SKM-1 treated with dmso at 0.1 percent for 144 hours (cell line): ENCODE data around the gene TXNDC2.

Experiments
- DNase-seq: peaks from one replicate; lab custom pipeline; 2025; ENCODE audit not compliant: unreplicated experiment; lab: John Stamatoyannopoulos, UW

The TXNDC2 gene

DNA sequence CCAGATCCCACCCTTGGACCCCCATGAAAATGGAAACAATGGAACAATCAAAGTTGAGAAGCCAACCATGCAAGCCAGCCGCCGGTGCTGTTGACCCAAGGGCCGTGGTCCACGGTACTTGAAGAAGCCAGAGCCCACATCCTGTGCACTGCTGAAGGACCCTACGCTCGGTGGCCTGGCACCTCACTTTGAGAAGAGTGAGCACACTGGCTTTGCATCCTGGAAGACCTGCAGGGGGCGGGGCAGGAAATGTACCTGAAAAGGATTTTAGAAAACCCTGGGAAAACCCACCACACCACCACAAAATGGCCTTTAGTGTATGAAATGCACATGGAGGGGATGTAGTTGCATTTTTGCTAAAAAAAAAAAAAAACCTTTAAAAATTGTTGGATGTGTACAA is 26.5 kb upstream of the TXNDC2 start:
- no peak for DNase-seq

DNA sequence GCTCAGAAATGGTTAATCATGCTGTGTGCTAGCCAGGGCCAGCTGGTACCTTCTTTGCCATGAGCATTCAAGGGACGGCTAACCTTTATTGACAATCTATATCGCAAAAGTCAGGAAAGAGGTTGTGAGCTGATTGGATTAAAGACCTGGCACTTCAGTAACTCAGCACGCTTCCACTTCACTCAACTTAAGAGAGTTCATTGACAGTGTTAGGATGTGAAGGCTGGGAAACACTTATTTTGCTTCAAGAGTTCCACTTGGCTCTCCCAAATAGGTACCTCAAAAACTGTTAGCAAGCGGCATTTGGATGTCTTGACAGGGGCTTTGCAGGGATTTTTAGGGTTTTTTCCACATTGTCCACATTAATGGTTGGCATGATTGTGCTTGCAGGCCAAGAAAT is 25.1 kb upstream of the TXNDC2 start:
- DNase-seq, result no peak

DNA sequence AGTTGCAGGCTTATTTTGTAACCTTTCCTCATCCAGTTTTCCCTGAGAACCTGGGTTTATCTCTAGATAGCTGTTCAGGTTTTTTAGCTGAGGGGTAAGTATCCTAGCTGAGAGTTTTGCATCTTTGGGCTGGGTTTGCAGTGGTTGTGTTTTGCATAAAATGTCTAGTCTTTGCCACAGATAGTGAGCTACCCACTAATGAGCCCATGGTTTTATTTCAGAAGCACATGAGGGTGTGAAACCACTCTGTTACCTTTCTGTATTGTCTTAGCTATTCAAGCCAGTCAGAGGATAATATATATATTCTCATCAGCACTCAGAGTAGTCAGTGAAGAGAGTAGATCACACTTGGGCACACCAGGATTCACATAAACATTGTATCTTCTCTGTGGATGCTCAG is 24.6 kb upstream of the TXNDC2 start:
- no peak for DNase-seq

DNA sequence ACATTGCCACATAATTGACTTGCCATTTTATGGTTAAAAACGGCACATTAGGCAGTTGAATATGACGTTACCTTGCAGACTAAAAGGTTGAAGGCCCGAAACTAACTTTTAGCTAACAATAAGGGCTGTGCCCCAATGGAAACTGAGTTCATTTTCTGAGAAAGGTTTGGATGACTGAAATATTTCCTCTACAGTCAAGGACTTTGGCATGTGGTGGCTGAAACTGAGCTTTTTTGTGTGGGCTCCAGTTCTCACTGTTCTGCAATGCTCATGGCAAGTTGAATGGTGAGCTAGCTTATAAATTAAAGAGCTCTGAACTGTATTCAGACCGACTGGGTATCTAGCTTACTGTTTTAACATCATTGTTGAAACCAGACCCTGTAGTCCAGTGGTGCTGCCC is 23.8 kb upstream of the TXNDC2 start:
- DNase-seq, result no peak

DNA sequence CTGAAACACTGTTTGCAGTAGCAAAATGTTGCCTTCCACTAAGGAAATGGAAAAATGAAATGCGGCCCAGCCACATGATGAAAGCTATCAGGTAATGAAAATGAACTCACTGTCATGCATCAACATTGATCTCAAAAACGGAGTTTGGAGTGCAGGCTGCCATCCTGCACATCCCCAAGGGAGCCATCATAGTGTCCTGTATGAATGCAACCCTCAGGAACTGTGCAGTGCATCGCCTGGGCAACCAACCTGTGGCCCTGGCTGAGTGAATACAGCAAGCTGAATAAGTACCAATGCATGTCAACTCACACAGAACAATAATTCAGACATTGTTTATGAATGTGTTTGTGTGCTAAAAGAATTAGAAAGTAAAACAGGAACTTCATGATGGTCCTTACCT is 23.1 kb upstream of the TXNDC2 start:
- DNase-seq, result no peak

DNA sequence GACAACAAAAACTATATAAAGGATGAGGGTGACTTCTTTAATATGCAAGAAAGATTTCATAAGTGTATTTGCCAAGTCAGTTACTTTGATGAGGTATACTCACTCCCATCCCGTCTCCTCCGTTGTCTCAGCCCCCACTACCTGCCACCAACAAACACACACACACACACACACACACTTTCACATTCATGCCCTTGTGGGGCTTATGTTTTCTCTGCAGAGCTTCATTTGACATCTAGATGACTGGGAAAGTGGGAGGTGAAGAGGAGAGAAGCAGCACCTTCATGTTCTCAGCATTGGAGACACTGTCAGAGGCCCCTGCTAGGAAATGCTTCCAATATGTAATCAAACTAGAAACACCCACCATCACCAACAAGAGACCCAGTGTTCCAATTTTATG is 22.5 kb upstream of the TXNDC2 start:
- no peak for DNase-seq

DNA sequence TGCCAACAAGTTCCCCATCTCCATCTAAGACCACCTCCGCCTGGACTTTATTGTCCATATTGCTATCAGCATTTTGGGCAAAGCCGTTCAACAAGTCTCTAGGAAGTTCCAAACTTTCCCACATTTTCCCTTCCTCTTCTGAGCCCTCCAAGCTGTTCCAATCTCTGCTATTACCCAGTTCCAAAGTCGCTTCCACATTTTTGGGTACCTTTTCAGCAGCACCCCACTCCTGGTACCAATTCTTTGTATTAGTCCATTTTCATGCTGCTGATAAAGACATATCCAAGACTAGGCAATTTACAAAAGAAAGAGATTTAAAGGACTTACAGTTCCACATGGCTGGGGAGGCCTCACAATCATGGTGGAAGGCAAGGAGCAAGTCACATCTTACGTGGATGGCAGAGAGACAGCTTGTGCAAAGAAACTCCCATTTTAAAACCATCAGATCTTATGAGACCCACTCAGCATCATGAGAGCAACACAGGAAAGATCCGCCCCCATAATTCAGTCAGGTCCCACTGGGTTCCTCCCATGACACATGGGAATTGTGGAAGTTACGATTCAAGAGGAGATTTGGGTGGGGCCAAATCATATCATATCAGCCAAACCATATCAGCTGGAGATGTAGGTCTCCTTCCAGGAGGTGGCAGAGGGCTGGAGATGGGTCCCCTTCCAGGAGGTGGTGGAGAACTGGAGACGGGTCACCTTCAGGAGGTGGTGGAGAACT is 19.8 kb upstream of the TXNDC2 start:
- DNase-seq, result no peak

DNA sequence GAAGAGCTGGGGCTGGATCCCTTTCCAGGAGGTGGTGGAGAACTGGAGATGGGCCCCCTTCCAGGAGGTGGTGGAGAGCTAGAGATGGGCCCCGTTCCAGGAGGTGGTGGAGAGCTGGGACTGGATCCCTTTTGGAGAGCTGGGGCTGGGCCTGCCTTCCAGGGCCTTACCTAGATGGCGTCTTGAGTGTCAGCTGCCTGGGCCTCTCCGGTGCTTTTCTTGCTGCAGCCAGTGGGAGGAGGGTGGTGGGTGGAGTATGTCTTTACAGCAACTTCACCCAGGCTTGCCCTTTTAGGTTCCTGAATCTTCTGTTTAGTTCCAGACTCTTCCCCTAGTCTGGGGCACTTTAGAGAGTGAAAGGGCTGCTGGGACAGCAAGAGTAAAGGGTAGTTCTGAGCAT is 19.1 kb upstream of the TXNDC2 start:
- no peak for DNase-seq

DNA sequence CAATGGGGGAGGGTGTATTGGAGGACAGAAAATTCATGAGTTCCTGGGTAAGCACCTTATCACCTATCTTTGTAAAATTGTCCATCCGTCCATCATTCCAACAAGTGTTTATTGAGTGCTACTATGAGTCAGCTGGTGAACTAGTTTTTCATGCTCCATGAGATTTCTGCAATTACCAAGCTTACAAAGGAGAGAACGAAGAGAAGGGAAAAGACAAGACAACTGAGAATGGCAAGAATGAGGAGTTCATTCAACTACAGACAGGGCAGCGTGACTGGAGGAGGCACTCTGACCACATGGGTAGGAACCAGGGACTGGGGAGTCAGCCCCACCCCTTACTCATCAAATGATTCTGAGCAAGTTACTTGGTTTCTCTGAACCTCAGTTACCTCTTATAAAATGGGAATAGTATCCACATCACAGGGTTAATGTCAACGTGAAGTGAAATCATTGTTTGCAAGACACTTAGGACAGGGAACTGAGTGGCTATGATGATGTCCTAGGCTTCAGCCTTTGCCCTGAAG is 18.6 kb upstream of the TXNDC2 start:
- no peak for DNase-seq

DNA sequence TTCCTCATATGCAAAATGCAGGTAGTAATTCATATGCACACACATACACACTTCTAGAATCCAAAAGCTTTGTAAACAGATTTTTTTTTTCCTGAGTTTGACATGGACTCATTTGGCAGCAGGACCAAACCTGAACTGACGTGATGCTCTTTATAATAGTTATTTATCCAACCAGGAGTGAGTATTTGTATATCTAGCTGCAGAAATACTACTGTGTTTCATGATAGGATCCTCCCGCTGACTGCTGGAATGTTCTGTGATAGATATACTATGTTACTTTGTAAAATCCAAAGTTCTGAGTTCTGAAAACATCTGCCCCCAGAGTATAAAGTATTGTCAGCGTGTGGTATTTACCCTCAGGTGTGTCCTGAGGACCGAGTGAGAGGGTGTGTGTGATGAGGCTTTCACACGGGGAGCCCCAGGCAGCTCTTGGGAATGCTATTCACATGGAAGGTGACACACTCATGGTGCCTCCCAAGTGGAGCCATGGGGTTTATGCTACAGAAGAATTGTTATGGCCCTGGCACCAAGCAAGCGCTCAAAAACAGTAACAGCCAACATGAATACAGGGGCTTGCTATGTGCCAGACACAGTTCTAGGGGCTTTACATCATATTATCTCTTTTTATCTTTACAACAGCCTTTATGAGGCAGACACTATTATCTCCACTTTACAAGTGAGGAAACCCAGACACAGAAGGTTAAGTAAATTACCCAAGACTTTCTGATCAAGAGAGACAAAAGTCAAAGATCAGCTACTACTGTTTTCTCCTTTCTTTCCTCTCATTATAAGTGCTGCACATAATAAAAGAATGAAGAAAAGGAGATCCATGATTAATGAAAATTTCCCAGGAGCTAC is 16.7 kb upstream of the TXNDC2 start:
- no peak for DNase-seq

DNA sequence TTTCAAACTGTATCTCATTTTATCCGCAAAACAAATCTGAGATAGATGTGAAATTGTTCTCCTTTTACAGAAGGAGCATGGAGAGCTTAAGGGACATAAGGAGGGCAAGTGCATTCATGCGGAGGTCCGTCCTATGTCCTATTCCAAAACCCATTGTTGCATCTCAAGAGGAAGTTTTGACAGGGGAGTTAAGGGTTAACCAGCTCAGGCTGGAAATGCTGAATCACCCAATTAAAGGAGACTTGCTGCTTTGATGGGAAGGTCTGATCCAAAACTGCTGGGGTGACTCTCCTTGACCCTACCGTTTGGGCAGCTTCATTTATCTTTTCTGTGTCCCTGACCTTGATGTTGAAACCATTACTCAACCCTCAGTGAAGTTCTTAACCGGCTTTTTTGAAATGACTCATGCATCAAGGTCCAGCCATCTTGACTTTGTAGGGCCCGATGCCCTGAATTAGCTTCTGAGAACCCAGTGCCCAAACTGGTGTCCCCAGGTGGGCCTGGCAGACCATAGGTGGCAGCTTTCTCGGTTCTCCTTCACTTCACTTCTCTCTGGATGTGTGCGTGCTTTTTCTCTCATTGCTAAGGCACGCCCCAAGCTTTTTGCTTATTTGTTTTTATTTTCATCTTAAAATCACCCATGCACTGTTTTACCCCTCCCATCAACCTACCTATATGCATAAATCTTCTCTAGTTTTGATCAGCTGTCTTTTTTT is 15.9 kb upstream of the TXNDC2 start:
- DNase-seq, result peak; percentile 89

DNA sequence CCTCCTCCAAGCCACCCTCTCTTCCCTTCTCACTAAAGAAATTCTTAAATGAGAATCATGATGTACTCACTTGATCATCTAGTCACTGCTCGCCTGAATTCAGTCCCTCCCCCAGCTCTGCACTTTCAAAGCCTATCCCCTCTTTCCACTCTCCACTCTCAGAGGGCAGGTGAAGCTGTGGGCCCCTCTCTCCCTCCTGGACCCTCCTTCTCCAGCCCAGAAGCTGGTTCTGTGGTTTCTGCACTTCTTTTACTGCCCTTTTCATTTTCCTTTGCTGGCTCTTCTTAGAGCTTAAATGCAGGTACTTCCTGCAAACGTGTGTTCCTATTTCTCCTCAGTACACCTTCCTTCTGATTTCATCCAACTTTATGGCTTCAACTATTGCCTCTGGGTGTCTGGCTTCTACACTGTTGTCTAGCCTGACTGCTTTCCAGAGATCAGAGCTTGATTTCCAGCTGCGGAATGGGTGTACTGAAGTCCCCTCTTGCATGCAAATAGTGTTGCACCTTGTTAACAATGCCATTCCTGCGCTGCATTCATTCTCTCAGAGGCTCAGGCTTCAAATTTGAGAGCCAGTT is 15.3 kb upstream of the TXNDC2 start:
- no peak for DNase-seq

DNA sequence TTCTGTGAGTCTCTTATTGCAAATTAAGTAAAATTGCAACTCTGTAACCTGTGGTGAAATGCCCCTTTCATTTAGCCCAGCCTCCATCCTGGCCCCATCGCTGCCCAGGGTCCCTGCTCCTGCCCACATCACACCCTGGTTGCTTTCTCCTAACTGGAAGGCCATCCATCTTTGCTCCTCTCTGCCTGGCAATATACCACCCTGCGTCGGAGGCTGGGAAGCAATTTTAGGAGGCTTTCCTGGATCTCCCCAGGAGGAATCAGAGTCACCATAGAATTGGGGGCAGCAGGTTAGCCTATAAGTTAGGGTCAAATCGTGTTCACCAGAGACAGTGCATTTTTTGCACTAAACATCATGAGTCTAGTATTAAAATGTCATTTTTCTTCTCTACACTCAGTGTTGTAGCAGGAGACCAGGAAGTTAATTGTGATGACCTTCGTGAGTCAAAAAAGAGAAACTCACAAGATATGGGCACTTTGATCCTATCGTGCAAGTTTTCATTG is 14.5 kb upstream of the TXNDC2 start:
- DNase-seq, result no peak

DNA sequence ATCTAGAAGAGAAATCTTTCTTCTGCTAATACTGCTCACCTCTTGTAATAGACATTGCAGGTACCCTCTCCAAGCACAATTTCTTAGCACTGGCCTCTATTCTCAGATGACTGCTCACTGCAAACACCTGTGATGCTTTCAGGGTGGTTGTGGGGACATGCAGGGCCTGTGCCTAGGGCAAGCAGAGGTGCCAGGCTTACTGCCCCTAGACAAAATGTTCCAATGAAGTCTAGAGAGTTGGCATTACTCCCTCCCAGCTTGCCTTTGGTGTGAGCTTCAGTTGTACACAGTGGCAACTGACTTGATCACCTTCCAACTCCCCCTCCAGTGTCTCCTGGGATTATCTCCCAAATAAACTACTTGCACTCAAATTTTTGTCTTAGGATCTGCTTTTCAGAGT is 12.9 kb upstream of the TXNDC2 start:
- DNase-seq, result no peak

DNA sequence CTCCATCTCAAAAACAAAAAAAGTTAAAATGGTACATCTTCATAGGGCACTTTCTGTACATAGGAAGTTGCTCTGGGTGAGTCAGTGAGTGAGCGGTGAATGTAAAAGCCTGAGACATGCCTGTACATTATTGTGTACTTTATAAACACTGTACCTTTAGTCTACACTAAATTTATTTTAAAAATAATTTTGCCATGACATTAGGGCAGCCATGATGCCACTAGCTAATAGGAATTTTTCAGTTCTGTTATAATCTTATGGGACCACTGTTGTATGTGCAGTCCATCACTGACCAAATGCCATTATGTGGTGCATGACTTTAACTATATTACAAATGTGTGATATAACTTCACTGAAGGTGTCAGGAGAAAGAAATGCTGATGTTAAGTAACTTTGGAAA is 11.0 kb upstream of the TXNDC2 start:
- DNase-seq, result no peak

DNA sequence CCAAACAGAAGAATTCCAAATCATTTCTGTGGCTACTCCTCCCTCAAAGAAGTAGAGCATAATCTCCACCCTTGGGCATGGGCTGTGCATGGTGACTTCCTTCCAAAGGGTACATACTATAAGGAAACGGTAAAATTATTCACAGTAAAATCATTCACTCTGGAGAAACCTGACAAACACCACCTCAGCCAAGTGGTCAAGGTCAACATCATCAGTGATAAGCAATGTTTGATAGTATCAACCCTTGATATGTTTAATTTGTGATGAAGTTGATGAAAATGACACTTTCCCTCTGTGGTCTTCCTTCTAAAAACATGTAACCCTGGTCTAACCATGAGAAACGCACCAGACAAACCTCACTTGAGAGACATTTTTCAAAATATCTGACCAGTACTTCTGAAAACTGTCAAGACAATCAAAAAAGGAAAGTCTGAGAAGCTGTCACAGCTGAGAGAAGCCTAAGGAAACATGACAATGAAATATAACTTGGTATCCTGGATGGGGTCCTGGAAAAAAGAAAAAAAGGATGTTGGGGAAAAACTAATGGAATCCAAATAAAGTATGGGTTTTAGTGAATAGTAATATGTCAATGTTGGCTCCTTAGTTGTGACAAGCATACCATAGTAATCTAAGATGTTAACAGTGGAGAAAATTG is 9.4 kb upstream of the TXNDC2 start:
- no peak for DNase-seq

DNA sequence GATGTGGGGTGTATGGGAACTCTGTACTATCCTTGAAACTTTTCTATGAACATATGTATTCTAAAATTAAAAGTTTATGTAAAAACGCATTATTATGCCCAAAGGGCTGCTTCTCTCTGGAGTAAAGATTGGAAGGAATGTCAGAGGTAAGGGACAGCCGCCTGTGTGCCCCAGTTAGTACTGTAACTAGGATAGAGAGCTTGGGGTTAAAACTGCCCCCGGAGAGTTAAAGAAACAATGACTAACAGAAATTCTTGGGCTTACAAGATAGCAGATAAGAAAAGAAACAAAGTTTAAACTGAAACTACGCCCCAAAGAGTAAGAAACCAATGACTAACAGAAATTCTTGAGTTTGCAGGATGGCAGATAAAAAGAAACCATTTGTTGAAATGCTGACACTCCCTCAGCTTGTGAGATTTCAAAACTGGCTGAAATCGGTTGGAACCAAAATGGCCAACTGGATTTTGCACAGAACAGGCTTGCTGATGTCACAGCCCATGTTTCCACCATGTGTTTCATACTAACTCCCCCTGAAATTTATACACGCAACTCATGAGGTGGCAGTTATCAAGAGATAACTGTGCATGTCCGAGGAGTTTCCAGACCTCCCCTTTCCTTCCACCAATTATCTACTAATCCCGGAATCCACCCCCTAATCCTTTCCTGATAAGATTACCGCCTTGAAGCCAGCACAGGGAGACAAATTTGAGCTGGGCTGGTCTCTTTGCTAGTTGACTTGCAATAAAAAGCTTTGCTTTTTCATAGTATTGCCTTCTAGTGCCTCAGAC is 8.7 kb upstream of the TXNDC2 start:
- no peak for DNase-seq

DNA sequence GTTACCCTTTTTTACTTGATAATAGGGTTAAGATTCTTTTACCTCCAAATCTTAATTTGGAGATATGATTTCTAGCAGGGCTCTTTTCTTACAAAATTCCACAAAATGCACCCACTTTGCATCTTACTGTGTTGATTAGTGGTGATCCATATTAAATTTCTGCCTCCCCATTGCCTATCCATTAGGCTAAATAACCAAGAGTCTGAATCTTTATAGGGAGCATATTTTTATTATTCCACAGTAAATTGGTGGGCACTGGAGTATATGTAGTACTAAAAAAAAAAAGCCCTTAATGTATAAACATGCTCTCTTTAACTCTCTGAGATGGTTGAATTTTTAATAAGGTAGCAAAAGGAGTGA is 8.1 kb upstream of the TXNDC2 start:
- no peak for DNase-seq

DNA sequence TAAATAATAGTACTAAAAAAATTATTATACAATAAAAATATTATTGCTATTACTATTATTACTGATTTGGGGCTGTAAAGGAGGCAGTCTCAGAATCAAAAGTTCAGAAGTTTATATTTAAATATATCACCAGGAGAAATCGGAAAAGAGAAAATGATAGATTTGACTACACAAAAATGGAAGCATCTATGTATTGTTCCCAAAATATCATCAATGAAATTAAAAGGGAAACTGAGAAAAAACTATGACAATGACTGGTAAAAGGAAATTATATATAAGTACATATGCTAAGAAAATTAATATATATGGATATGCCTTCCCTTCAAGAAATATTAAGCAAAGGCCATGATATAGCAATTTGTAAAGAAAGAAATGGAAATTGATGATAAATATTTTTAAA is 7.7 kb upstream of the TXNDC2 start:
- DNase-seq, result no peak

DNA sequence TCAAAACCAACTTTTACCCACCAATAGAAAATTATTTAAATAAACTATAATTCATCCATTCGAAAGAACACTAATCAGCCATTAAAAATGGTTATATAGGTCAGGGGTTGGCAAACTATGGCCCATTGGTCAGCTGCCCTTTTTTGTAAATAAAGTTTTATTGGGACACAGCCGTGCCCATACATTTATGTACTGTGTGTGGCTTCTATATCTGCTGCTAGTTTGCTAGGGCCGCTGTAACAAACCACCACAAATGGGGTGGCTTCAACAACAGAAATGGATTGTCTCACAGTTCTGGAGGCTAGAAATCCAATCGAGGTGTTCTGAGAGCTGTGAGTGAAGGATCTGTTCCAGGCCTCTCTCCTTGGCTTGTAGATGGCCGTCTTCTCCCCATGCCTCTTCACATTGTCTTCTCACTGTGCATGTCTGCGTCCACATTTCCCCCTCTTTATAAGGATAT is 7.0 kb upstream of the TXNDC2 start:
- no peak for DNase-seq
